WTC11 (cell line): ENCODE data around the gene ANAPC13.

Source experiments
- AFF4 ChIP-seq: sonication (generic); formaldehyde crosslinking; IDR thresholded peaks from 2 replicates; pipeline ENCODE4 v1.8.1; 2023; ENCODE audit warnings: mild to moderate bottlenecking, missing genetic modification reagents, borderline replicate concordance
- CREM ChIP-seq: sonication (generic); formaldehyde crosslinking; IDR thresholded peaks from 2 replicates; pipeline ENCODE4 v1.8.1; 2022; ENCODE audit warnings: mild to moderate bottlenecking, missing genetic modification reagents, moderate library complexity
- ETV6 ChIP-seq: sonication (generic); formaldehyde crosslinking; IDR thresholded peaks from 2 replicates; pipeline ENCODE4 v1.8.1; 2022; ENCODE audit warnings: mild to moderate bottlenecking, missing genetic modification reagents
- IRF2 ChIP-seq: sonication (generic); formaldehyde crosslinking; IDR thresholded peaks from 2 replicates; pipeline ENCODE4 v1.8.0; 2022; ENCODE audit warnings: low read depth, missing genetic modification reagents, borderline replicate concordance
- NFATC4 ChIP-seq: fragments of 250-450 bp; sonication (Bioruptor Pico); IDR thresholded peaks from 2 replicates; pipeline ENCODE4 v1.9.0; 2021; ENCODE audit warnings: mild to moderate bottlenecking
- NR2C2 ChIP-seq: sonication (generic); formaldehyde crosslinking; IDR thresholded peaks from 2 replicates; pipeline ENCODE4 v1.8.0; 2022; ENCODE audit warnings: mild to moderate bottlenecking, missing genetic modification reagents
- TEAD4 ChIP-seq: sonication (generic); formaldehyde crosslinking; IDR thresholded peaks from 2 replicates; pipeline ENCODE4 v1.8.0; 2022; ENCODE audit warnings: mild to moderate bottlenecking, missing genetic modification reagents
- TF ChIP-seq, protein P1 (sequence below): sonication (generic); formaldehyde crosslinking; IDR thresholded peaks from 2 replicates; pipeline ENCODE4 v1.8.0; 2022; ENCODE audit warnings: mild to moderate bottlenecking, missing genetic modification reagents
- TF ChIP-seq, protein P2 (sequence below): fragments of 200-600 bp; IDR thresholded peaks from 2 replicates; pipeline ENCODE4 v1.8.0; 2022; ENCODE audit warnings: antibody characterized with exemption
- TF ChIP-seq, protein P3 (sequence below): sonication (generic); formaldehyde crosslinking; IDR thresholded peaks from 2 replicates; pipeline ENCODE4 v1.8.1; 2022; ENCODE audit warnings: low read depth, mild to moderate bottlenecking, moderate library complexity, missing genetic modification reagents, borderline replicate concordance
- TF ChIP-seq, protein P4 (sequence below): sonication (generic); formaldehyde crosslinking; IDR thresholded peaks from 2 replicates; pipeline ENCODE4 v1.8.0; 2022; ENCODE audit warnings: mild to moderate bottlenecking, missing genetic modification reagents

DNA sequence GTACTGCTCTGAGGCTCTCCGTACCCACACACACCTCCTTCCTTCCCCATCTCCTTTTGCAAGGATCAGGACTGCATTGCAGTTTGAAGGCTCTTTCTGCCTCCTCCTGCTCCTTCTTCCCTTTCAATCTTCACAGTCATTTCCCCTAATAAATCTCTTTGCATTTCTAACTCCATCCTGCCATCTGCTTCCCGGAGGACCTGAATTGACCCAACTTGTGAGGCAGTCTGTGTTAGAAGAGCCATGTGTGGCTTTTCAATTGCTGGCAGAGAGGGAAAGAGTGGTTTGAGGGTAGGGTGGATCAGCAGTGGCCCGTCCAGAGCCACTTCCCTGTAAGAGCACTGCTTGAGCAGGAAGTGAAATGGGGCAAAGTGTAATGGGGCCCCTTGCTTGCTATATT lies 35.8 kb downstream of the ANAPC13 start:
- TF ChIP-seq AFF4 (CRISPR knock-in tag) (no peak), CREM (CRISPR knock-in tag) (no peak), IRF2 (CRISPR knock-in tag) (no peak), TEAD4 (CRISPR knock-in tag) (no peak), ETV6 (CRISPR knock-in tag) (no peak), NR2C2 (CRISPR knock-in tag) (no peak), NFATC4 (CRISPR knock-in tag) (no peak)
- TF ChIP-seq, protein P1, sequence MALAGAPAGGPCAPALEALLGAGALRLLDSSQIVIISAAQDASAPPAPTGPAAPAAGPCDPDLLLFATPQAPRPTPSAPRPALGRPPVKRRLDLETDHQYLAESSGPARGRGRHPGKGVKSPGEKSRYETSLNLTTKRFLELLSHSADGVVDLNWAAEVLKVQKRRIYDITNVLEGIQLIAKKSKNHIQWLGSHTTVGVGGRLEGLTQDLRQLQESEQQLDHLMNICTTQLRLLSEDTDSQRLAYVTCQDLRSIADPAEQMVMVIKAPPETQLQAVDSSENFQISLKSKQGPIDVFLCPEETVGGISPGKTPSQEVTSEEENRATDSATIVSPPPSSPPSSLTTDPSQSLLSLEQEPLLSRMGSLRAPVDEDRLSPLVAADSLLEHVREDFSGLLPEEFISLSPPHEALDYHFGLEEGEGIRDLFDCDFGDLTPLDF (CRISPR knock-in tag) = no peak
- TF ChIP-seq, protein P2, sequence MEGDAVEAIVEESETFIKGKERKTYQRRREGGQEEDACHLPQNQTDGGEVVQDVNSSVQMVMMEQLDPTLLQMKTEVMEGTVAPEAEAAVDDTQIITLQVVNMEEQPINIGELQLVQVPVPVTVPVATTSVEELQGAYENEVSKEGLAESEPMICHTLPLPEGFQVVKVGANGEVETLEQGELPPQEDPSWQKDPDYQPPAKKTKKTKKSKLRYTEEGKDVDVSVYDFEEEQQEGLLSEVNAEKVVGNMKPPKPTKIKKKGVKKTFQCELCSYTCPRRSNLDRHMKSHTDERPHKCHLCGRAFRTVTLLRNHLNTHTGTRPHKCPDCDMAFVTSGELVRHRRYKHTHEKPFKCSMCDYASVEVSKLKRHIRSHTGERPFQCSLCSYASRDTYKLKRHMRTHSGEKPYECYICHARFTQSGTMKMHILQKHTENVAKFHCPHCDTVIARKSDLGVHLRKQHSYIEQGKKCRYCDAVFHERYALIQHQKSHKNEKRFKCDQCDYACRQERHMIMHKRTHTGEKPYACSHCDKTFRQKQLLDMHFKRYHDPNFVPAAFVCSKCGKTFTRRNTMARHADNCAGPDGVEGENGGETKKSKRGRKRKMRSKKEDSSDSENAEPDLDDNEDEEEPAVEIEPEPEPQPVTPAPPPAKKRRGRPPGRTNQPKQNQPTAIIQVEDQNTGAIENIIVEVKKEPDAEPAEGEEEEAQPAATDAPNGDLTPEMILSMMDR = no peak
- TF ChIP-seq, protein P3, sequence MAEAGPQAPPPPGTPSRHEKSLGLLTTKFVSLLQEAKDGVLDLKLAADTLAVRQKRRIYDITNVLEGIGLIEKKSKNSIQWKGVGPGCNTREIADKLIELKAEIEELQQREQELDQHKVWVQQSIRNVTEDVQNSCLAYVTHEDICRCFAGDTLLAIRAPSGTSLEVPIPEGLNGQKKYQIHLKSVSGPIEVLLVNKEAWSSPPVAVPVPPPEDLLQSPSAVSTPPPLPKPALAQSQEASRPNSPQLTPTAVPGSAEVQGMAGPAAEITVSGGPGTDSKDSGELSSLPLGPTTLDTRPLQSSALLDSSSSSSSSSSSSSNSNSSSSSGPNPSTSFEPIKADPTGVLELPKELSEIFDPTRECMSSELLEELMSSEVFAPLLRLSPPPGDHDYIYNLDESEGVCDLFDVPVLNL (CRISPR knock-in tag) = no peak
- TF ChIP-seq, protein P4, sequence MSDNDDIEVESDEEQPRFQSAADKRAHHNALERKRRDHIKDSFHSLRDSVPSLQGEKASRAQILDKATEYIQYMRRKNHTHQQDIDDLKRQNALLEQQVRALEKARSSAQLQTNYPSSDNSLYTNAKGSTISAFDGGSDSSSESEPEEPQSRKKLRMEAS (CRISPR knock-in tag) = no peak
